SU-DHL-6 (cell line): ENCODE results near the gene ERBB4.

Source experiments
- EZH2phosphoT487 ChIP-seq: fragments of 200-600 bp; sonication (generic), shearing (Covaris generic); conservative IDR thresholded peaks from 2 replicates; pipeline ENCODE4 v1.6.1; 2018; ENCODE audit warnings: mild to moderate bottlenecking, antibody characterized with exemption, low read length, moderate library complexity, mixed read lengths
- TF ChIP-seq, protein P1 (sequence below): fragments of 200-600 bp; sonication (generic); IDR thresholded peaks from one replicate; pipeline ENCODE4 v1.5.1; 2017; ENCODE audit warnings: antibody characterized with exemption, mild to moderate bottlenecking, low read length, moderate library complexity; ENCODE audit not compliant: insufficient read depth, poor library complexity, severe bottlenecking

DNA sequence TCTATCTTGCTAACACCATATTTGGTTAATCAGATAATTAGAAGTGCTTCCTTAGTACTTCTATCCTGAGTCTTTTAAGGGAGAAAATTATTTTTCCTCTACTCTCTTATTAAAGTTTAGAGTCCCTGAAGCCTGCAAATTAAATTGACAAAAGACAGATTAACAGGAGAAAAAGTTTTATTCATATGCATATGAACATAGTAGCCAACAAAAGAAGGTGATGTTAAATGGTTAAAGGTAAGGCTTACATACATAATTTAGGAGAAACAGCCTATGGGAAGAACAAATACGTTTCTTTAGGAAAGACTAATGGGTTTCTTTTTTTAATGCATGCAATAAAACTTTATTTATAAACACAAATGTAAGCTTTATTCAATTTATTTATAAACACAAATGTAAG lies 1177.2 kb downstream of the ERBB4 start:
- TF ChIP-seq, protein P1, sequence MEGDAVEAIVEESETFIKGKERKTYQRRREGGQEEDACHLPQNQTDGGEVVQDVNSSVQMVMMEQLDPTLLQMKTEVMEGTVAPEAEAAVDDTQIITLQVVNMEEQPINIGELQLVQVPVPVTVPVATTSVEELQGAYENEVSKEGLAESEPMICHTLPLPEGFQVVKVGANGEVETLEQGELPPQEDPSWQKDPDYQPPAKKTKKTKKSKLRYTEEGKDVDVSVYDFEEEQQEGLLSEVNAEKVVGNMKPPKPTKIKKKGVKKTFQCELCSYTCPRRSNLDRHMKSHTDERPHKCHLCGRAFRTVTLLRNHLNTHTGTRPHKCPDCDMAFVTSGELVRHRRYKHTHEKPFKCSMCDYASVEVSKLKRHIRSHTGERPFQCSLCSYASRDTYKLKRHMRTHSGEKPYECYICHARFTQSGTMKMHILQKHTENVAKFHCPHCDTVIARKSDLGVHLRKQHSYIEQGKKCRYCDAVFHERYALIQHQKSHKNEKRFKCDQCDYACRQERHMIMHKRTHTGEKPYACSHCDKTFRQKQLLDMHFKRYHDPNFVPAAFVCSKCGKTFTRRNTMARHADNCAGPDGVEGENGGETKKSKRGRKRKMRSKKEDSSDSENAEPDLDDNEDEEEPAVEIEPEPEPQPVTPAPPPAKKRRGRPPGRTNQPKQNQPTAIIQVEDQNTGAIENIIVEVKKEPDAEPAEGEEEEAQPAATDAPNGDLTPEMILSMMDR, result no peak
- no peak for TF ChIP-seq EZH2phosphoT487
